Renal cortex interstitium (tissue), 11 donors: ENCODE results near the gene NYAP2. TPM values are rescaled to one million over a fixed set of nuclear protein-coding genes. Genes with fewer than 3 reads are reported as not detected.

Source experiments
- DNase-seq, 11 donors: peaks; one replicate each; pipeline ENCODE4 v3.0.0-alpha.2; 2013; ENCODE audit warnings: low read depth in 9 of 11, low spot score in 4 of 11; ENCODE audit errors: extremely low read depth in 1 of 11
- polyA plus RNA-seq, 3 donors: library from polyadenylated mRNA; unstranded; fragments of 120-200 nt; gene quantifications; one replicate each; pipeline ENCODE4 v1.2.1, GENCODE V29; 2013; ENCODE audit not compliant: insufficient read length in 3 of 3

Gene NYAP2
- polyA plus RNA-seq, 3 donors: 0.03 to 0.11 (median 0.05) TPM

GRCh38 chr2:225419033-225419432 lies 19.5 kb downstream of the NYAP2 start:
- DNase-seq: no peak

DNA sequence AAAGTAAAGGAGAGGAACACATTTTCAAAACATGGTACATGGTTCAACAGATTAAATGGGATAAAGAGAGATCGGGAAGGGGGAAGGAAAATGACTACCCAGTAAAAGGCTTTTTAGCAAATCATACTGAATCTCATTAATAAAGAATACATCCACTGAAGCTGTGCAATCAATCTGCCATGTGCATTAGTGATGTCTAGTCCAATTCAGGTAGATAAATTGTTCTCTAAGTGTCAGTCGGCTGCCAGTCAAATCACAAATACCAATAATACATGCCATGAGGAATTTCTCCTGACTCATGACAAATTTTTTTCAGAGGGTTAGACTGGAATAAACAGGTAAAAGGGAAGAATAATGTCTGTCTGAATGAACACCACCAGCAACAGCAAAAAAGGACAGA lies 22.6 kb downstream of the NYAP2 start:
- DNase-seq: no peak

GRCh38 chr2:225425284-225425683 lies 25.8 kb downstream of the NYAP2 start:
- DNase-seq: no peak

DNA sequence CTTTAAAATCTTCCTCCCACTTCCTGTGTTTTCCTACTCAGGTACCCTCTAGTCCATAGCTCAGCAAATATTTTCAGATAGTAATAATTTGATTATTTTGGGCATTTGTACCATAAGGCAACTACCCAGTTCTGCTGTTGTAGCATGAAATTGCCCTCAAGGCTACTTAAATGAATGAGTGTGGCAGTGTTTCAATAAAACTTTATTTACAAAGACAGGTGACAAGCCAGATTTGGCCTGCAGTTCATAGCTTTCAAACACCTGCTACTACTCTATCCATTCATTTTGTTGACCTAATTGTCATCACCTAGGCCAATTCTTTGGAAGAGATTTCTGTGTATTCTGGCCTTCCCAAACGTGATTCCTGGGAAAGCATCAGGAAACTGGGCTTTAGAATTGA lies 28.9 kb downstream of the NYAP2 start:
- no peak for DNase-seq

- DNase-seq: peak in 6 of 11 donors; percentile 5 to 46 (median 24)
Measured at GRCh38 chr2:225429717-225430116, 30.2 kb downstream of the NYAP2 start.

GRCh38 chr2:225431105-225431863 lies 31.8 kb downstream of the NYAP2 start:
- DNase-seq: no peak

- peak in 1 of 11 donors; percentile 1 for DNase-seq
Measured at GRCh38 chr2:225434014-225434413, 34.5 kb downstream of the NYAP2 start.

DNA sequence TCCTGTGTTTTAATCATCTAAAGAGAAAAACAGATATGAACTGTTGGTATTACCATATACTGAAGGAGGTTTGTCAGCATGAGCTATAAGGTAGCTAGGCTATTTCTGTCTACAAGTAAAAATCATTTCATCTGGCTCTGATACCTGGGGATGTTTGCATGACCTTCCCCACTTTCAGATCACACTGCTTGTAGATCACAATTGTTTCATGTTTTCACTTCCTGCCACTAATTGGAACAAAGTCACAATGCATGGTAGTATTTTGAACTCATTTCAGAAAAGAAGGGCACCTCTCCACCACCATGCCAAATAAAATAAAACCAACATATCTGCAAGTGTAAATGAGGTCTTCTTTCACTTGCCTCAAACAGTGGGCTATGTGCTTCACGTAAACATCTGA lies 37.8 kb downstream of the NYAP2 start:
- DNase-seq: no peak

DNA sequence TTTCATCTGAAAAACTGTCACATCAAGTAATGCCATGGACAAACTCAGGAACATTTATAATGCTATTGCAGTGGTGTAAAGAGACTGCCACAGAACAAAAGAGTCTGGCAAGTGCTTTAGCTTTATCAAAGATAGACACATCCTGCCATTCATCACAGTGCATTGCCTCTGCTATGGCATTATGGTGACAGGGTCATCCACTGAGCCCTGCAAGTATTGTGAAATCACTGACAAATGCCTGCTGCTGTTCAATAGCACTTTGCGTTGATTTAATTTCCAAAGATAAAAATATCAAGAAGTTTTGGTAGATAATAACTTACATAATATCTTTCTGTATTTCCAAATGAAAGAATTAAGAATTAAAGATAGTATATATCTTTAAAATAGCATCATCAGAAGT lies 38.7 kb downstream of the NYAP2 start:
- no peak for DNase-seq

- no peak for DNase-seq
Measured at GRCh38 chr2:225452677-225453076, 53.2 kb downstream of the NYAP2 start.

- no peak for DNase-seq
Measured at GRCh38 chr2:225454412-225454811, 54.9 kb downstream of the NYAP2 start.

GRCh38 chr2:225456619-225457260 lies 57.2 kb downstream of the NYAP2 start:
- no peak for DNase-seq

GRCh38 chr2:225457482-225457881 lies 58.0 kb downstream of the NYAP2 start:
- no peak for DNase-seq

GRCh38 chr2:225458431-225459117 lies 59.1 kb downstream of the NYAP2 start:
- no peak for DNase-seq

- DNase-seq: no peak
Measured at GRCh38 chr2:225462417-225462816, 62.9 kb downstream of the NYAP2 start.

GRCh38 chr2:225462945-225463344 lies 63.4 kb downstream of the NYAP2 start:
- no peak for DNase-seq

- no peak for DNase-seq
Measured at GRCh38 chr2:225463449-225463848, 63.9 kb downstream of the NYAP2 start.

DNA sequence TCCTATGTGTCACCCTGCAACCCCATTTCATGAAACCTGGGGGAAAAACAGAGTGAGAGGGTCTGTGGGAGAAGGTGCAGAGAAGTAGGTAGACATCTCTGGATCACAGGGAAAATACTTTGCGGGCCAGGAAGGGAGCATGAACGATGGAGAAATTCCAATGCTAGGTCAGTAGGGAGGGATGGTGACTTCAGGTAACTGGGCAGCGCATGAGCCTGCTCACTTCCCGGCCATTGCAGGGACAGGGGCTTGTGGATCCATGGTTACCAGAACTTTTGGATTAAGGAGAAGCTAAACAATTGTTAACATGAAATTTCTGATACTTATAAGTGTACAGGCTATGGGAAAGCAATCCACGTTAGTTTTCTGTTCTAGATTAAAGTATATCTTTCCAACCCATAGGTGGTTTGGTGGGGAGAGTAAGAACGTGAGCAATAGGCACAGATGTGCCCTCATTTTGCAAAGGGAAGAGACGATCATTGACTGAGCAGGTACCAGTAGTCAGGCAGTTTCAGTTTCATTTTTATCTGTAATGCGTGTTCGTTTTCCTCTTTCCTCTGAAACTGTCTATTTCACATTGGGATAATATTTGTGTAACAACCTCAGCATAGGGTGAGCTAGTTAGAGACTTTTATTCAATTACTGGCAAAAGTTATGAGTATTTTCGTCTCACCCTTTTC lies 65.0 kb downstream of the NYAP2 start:
- no peak for DNase-seq

DNA sequence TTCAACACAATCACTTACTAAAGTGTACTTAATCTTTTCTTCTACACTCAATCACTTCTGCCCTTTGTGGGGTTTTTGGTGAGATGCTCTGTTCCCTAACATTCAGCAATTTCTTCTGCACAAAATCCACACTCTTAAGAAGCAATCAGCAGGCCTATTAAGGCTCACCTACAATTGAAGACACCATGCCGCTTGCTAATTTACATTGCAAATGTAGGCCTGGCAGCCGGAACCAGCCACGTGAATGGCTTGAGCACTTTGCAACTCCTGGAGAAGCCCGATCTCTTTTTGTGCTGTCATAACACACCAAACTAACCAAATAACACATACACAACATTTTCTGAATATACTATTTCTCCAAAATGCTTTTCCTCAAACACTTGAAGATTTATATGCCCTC lies 66.3 kb downstream of the NYAP2 start:
- DNase-seq: no peak
